NOMO-1 treated with DMSO at 0.1 percent for 48 hours (cell line): ENCODE measurements around the gene KREMEN2.
"Not testable (repeated sequence)": the region's sequence is repeated elsewhere in the genome, so short reads cannot be mapped to it uniquely, and the experiment has no call there.

Experiments used
- DNase-seq: peaks from one replicate; lab custom pipeline; 2025; ENCODE audit not compliant: unreplicated experiment; lab: John Stamatoyannopoulos, UW

KREMEN2 gene, protein sequence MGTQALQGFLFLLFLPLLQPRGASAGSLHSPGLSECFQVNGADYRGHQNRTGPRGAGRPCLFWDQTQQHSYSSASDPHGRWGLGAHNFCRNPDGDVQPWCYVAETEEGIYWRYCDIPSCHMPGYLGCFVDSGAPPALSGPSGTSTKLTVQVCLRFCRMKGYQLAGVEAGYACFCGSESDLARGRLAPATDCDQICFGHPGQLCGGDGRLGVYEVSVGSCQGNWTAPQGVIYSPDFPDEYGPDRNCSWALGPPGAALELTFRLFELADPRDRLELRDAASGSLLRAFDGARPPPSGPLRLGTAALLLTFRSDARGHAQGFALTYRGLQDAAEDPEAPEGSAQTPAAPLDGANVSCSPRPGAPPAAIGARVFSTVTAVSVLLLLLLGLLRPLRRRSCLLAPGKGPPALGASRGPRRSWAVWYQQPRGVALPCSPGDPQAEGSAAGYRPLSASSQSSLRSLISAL

GRCh38 chr16:2963723-2964474 lies at the start of gene KREMEN2:
Gene KREMEN2, plus strand, starts transcription at chr16:2964275. Its CDS starts 246 bp downstream, at chr16:2964521.
- no peak for DNase-seq

DNA sequence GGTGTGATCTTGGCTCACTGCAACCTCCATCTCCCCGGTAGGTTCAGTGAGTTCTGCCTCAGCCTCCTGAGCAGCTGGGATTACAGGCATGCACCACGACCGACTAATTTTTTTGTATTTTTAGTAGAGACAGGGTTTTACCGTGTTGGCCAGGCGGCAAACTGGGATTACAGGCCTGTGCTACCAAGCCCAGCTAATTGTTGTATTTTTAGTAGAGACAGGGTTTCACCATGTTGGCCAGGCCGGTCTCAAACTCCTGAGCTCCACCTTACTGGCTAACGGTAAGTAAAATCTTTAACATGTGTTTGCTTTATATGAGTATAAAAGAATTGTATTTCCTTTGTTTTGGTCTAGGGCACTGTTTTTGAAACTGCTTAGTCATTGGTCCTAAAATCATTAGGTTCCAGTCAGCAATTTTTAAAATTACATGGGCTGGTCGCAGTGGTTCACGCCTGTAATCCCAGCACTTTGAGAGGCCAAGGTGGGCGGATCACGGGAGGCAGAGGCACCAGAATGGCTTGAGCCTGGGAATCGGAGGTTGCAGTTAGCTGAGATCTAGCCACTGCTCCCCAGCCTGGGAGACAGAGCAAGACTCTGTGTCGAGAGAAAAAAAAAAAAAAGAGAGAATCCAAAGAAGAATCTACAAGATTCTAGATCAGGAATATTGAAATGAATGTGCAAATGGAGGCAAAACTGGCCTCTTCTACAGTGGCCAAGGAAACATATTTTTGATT lies 48.7 kb upstream of the KREMEN2 start:
- no peak for DNase-seq

DNA sequence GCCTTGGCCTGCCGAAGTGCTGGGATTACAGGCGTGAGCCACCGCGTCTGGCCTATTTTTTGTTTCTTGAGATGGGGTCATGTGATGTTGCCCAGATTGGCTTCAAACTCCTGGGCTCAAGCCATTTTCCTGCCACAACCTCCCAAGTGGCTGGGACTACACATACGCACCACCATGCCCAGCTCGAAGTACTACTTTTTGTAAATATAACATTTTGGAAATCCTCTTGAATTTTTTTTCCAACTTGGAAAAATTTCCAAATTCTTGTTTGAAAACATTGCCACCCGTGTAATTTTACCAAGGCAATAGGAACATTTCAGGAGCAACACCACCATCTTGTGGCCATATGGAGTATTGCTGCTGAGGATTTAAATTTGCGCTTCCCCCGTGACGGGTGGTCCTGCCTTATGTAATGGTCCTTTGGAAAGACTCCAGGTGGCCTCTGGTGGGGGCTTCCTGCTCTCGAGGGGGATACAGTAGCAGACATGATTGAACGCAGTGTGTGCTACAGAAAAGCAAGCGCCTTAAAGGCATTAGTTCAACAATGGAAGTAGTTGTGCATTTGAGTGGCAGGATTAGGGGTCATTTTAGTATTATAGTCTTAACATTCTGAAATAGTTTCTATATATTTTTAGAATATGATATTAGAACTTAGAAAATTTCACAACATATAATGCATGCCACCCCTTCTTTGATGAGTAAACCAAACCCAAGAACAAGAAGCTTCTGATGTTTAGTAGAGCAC lies 44.4 kb upstream of the KREMEN2 start:
- peak; percentile 28 for DNase-seq

GRCh38 chr16:2923481-2923880 lies 40.6 kb upstream of the KREMEN2 start:
- no peak for DNase-seq

DNA sequence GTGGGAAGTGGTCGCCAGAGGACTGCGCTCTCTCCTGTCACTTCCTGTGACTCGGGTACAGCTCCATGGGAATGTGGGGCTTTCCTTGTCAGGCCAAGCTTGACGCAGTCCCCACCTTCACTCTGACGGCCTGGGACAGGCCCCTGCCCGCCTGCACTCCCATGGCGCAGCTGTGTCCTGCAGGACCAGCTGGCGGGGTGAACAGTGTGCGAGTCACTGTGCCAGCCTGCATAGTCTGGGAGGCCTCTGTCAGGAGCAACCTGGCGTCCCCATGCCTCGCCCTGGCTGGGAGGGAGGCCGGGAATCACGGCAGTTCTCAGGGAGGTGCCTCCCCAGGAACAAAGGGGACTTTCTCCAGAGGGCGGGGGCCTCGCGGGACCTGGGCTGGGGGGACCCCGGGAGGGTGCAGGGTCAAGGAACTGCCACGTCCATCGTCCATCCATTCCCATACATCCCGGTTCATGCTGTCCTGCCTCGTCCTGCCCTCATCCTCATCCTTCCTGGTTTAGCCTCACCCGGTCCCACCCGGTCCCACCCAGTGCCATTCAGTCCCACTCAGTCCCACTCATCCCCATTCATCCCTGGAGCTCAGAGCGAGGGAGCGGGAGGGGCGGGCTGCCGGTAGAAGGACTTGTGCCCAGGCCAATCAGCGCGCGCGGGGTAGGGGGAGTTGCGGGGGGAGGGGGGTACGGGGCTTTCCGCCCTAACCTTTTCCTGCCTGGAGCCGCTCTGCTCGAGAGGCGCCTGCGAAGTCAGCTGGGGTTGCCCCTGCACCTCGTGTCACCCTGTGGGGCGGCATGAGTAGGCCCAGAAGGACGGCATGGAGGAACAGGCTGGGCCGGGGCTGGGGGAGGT lies 38.9 kb upstream of the KREMEN2 start:
- DNase-seq = no peak

- DNase-seq = no peak
These were observed 38.0 kb upstream of the KREMEN2 start for GRCh38 chr16:2925951-2926649.

DNA sequence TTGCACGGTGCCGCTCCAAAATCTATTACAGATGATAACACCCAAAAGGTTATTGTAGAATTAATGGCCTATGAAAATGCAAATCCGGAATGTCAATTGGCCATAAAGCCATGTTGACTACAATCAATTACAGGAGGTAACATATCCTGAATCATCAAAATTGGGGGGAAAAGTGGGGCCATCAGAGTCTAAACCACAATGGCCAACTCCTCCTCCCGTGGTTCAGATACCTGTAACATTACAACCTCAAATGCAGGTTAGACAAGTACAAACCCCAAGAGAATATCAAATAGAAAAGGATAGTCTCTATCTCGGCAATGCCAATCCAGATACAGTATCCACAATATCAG lies 37.5 kb upstream of the KREMEN2 start:
- no peak for DNase-seq

GRCh38 chr16:2927010-2927646 lies 36.9 kb upstream of the KREMEN2 start:
- DNase-seq = peak; percentile 79

- not testable (repeated sequence) for DNase-seq
These were observed 35.9 kb upstream of the KREMEN2 start for GRCh38 chr16:2928151-2928550.

GRCh38 chr16:2928796-2929195 lies 35.3 kb upstream of the KREMEN2 start:
- DNase-seq = no peak

GRCh38 chr16:2929693-2930092 lies 34.4 kb upstream of the KREMEN2 start:
- no peak for DNase-seq

DNA sequence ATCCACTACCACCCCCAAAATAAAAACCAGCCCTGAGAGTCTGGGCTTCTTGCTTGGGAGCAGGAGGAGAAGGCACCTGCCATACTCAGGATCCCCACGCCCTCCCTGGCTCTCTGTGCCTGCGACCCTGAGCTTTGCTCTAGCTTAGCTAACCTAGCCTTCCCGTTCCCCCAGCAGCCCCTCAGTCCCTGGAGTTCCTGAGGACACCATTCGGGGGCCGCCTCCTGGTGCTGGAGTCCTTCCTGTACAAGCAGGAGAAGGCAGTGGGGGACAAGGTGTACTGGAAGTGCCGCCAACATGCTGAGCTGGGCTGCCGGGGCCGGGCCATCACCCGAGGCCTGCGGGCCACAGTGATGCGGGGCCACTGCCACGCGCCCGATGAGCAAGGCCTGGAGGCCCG lies 33.8 kb upstream of the KREMEN2 start:
- DNase-seq = no peak

DNA sequence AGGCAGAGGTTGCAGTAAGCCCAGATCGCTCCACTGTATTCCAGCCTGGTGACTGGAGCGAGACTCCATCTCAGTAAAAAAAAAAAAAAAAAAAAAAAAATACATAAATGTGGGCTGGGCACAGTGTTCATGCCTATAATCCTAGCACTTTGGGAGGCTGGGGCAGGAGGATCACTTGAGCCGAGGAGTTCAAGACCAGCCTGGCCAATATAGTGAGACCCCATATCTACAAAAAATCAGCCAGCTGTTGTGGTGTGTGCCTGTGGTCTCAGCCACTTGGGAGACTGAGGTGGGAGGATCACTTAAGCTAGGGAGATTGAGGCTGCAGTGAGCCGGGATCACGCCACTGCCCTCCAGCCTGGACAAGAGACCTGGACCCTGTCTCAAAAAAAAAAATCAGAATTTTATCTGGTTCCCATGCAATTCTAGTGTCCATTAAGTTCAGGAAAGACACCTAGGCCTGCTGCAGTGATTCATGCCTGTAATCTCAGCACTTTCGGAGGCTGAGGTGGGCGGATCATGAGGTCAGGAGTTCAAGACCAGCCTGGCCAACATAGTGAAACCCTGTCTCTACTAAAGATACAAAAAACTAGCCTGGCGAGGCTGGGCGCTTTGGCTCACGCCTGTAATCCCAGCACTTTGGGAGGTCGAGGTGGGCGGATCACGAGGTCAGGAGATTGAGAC lies 32.7 kb upstream of the KREMEN2 start:
- not testable (repeated sequence) for DNase-seq

- DNase-seq = no peak
These were observed 30.9 kb upstream of the KREMEN2 start for GRCh38 chr16:2933136-2933535.

- no peak for DNase-seq
These were observed 30.4 kb upstream of the KREMEN2 start for GRCh38 chr16:2933701-2934100.

- no peak for DNase-seq
These were observed 29.6 kb upstream of the KREMEN2 start for GRCh38 chr16:2934450-2934849.

DNA sequence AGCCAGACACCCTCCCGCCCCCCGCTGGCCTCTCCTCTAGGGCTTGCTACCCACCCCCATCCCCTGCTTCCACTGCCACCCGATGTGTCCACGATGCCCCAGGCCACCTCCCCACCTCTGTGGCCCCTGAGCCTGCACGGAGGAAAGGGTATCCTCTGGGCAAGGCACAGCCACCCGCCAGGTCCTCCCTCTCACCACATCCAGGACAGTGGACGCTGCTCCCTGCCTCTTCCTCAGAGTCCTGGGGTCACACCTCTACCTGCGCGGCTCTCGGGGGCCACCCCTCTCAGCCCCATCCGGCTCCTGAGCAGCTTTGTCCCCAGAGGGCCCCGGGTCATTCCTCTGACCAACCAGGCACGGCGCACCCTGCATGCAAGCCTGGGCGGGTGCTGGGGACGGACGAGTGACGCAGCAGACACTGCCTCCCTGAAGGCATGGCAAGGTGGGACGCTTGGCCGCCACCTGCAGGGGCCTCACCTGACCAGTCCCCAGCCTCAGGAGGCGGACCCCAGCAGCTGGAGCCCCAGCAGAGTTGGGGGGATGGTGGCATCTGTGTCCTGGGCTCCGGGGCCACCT lies 27.6 kb upstream of the KREMEN2 start:
- DNase-seq = no peak

DNA sequence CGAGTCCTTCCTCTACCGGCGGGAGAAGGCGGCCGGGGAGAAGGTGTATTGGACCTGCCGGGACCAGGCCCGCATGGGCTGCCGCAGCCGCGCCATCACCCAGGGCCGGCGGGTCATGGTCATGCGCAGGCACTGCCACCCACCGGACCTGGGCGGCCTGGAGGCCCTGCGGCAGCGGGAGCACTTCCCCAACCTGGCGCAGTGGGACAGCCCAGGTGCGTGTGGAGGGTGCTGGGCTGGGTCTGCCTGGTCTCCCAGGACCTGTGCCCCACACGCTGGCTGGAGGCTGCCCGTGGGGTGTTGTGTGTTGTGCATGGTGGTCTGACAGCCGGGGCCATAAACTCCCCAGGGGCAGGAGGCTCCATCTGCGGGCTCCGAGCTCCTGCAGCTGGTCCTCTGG lies 26.9 kb upstream of the KREMEN2 start:
- DNase-seq = no peak
